Endothelial cell of umbilical vein (primary cell): ENCODE measurements around the gene SMOC2. TPM values are rescaled to one million over a fixed set of nuclear protein-coding genes. Genes with fewer than 3 reads are reported as not detected.

Experiments used
- BruUV-seq: library from RNA; stranded (reverse); fragments of 400-500 nt; replicated peaks from 2 replicates; lab custom pipeline; 2021; lab: Mats Ljungman, UMichigan
- CTCF ChIA-PET: fragments of 300-600, 350-600 bp; sonication (Branson Sonifier 250); formaldehyde crosslinking; loops from one replicate; lab custom pipeline; 2021; ENCODE audit warnings: antibody characterized with exemption, inconsistent platforms; lab: Charles Lee
- POLR2A ChIA-PET: fragments of 300-600, 350-600 bp; sonication (Branson Sonifier 250); formaldehyde crosslinking; loops from one replicate; lab custom pipeline; 2021; ENCODE audit warnings: antibody characterized with exemption, inconsistent platforms; lab: Charles Lee
- DNase-seq: peaks from one replicate; pipeline ENCODE4 v3.0.0-alpha.2; 2011; ENCODE audit warnings: low read depth, low spot score
- FAIRE-seq: peaks from 2 replicates; lab custom pipeline; 2011; peaks lifted over from hg19 to GRCh38; lab: Jason Lieb, UNC
- H2AFZ ChIP-seq: 2 replicates; pipeline ENCODE4 v1.6.0; 2012; ENCODE audit warnings: low read depth, low read length, control low read depth, inconsistent platforms
- H3K27ac ChIP-seq: 2 replicates; pipeline ENCODE4 v1.5.1; 2011; ENCODE audit warnings: low read depth, mild to moderate bottlenecking, control low read depth, low read length, moderate library complexity; ENCODE audit not compliant: insufficient read depth
- H3K27me3 ChIP-seq, 2 experiments: 2 replicates each; pipeline versions ENCODE4 v1.6.0 to v1.6.1; 2011; ENCODE audit warnings: low read length in 2 of 2, mixed read lengths in 1 of 2; ENCODE audit not compliant: control insufficient read depth in 2 of 2, insufficient read depth in 2 of 2
- H3K36me3 ChIP-seq, 2 experiments: 2 replicates in 1 of 2; 3 replicates in 1 of 2; pipeline ENCODE4 v1.5.1; 2011; ENCODE audit warnings: low read length in 2 of 2, mild to moderate bottlenecking in 1 of 2, moderate library complexity in 1 of 2; ENCODE audit not compliant: control insufficient read depth in 2 of 2, insufficient read depth in 2 of 2; ENCODE audit errors: extremely low read depth in 1 of 2
- H3K4me1 ChIP-seq: 3 replicates; pipeline ENCODE4 v1.5.1; 2011; ENCODE audit warnings: mild to moderate bottlenecking, low read length; ENCODE audit not compliant: control insufficient read depth, insufficient read depth; ENCODE audit errors: extremely low read depth
- H3K4me2 ChIP-seq: 2 replicates; pipeline ENCODE4 v1.6.1; 2011; ENCODE audit warnings: low read length, control low read depth, mixed read lengths; ENCODE audit not compliant: insufficient read depth
- H3K4me3 ChIP-seq, 3 experiments: fragments of 200-600 bp in 1 of 3; sonication (generic), shearing (Covaris generic) in 1 of 3; replicated peaks in 1 of 3; 2 replicates each; pipeline ENCODE4 v1.5.1; 2011 to 2016; ENCODE audit warnings: control low read depth in 3 of 3, low read length in 3 of 3, mild to moderate bottlenecking in 2 of 3, inconsistent platforms in 1 of 3, low read depth in 1 of 3, moderate library complexity in 1 of 3; ENCODE audit not compliant: insufficient read depth in 1 of 3
- H3K79me2 ChIP-seq: 2 replicates; pipeline ENCODE4 v1.6.0; 2012; ENCODE audit warnings: low read length, inconsistent platforms; ENCODE audit not compliant: control insufficient read depth, insufficient read depth
- H3K9ac ChIP-seq: replicated peaks from 2 replicates; pipeline ENCODE3; 2011; ENCODE audit warnings: low read length, control low read depth; ENCODE audit not compliant: insufficient read depth; ENCODE audit errors: extremely low read depth
- H3K9me1 ChIP-seq: replicated peaks from 3 replicates; pipeline ENCODE4 v1.6.0; 2011; ENCODE audit warnings: mild to moderate bottlenecking, low read length; ENCODE audit not compliant: control insufficient read depth, insufficient read depth; ENCODE audit errors: extremely low read depth
- H3K9me3 ChIP-seq: replicated peaks from 2 replicates; pipeline ENCODE4 v1.5.1; 2012; ENCODE audit warnings: low read length, inconsistent platforms; ENCODE audit not compliant: control insufficient read depth, insufficient read depth
- H4K20me1 ChIP-seq: replicated peaks from 2 replicates; pipeline ENCODE3; 2011; ENCODE audit warnings: mild to moderate bottlenecking, low read length; ENCODE audit not compliant: control insufficient read depth, insufficient read depth; ENCODE audit errors: extremely low read depth
- CTCF ChIP-seq, 2 donors: IDR thresholded peaks; 1 replicate in 1 of 2; 2 replicates in 1 of 2; pipeline ENCODE4 v1.5.1; 2011; ENCODE audit warnings: low read length in 2 of 2, mild to moderate bottlenecking in 2 of 2, moderate library complexity in 2 of 2, control low read depth in 1 of 2, inconsistent platforms in 1 of 2, low read depth in 1 of 2; ENCODE audit not compliant: insufficient read depth in 1 of 2; ENCODE audit errors: extremely low read depth in 1 of 2
- EZH2 ChIP-seq: IDR thresholded peaks from 2 replicates; pipeline ENCODE4 v1.6.1; 2012; ENCODE audit warnings: borderline replicate concordance, low read depth, mild to moderate bottlenecking, moderate library complexity, low read length, inconsistent platforms; ENCODE audit not compliant: severe bottlenecking
- FOS ChIP-seq: IDR thresholded peaks from 2 replicates; pipeline ENCODE4 v1.6.1; 2011; ENCODE audit warnings: mild to moderate bottlenecking, low read length, moderate library complexity, borderline replicate concordance; ENCODE audit not compliant: insufficient read depth
- GATA2 ChIP-seq: IDR thresholded peaks from 2 replicates; pipeline ENCODE4 v1.7.0; 2011; ENCODE audit warnings: low read depth, mild to moderate bottlenecking, moderate library complexity, mixed read lengths, low read length; ENCODE audit not compliant: insufficient read length, insufficient read depth
- JUN ChIP-seq: IDR thresholded peaks from 2 replicates; pipeline ENCODE4 v1.6.1; 2011; ENCODE audit warnings: borderline replicate concordance, low read depth; ENCODE audit not compliant: insufficient read length, insufficient read depth
- MAX ChIP-seq: IDR thresholded peaks from 2 replicates; pipeline ENCODE4 v1.6.1; 2011; ENCODE audit not compliant: insufficient read depth, insufficient read length
- MYC ChIP-seq: IDR thresholded peaks from one replicate; pipeline ENCODE4 v1.6.1; 2011; ENCODE audit warnings: mild to moderate bottlenecking, low read depth, low read length
- POLR2A ChIP-seq: IDR thresholded peaks from 2 replicates; pipeline ENCODE4 v1.6.1; 2012; ENCODE audit warnings: low read depth, mild to moderate bottlenecking, control low read depth, low read length
- POLR2AphosphoS5 ChIP-seq: IDR thresholded peaks from 2 replicates; pipeline ENCODE4 v1.6.1; 2012; ENCODE audit warnings: low read depth, mild to moderate bottlenecking, control low read depth, low read length, moderate library complexity; ENCODE audit not compliant: insufficient read depth
- dilution Hi-C: fragments of 300-500 bp; cut with MboI; formaldehyde crosslinking; loops from one replicate; pipeline ENCODE4 v1.15.0; 2019; ENCODE audit warnings: low sequenced_read_pairs; ENCODE audit not compliant: extremely low pct_ligation_motif_present
- intact Hi-C: fragments of 100-400 bp; cut with micrococcal nuclease; formaldehyde crosslinking; loops from one replicate; pipeline ENCODE4 v1.10.0; 2022
- polyA plus RNA-seq, 4 experiments: library from polyadenylated mRNA; depleted of rRNA in 3 of 4; stranded (reverse) in 3 of 4; unstranded in 1 of 4; fragments of >200 nt; gene quantifications; 2 replicates each; pipeline versions ENCODE4 v1.2.1 to v1.2.3, GENCODE V29; 2011 to 2012; ENCODE audit warnings: missing spikeins in 1 of 4
- total RNA-seq: library from RNA; stranded (reverse); gene quantifications from 2 replicates; pipeline ENCODE4 v1.2.3, GENCODE V29; 2021

SMOC2 gene
- total and polyA plus RNA-seq, 2 donors (not counting 3 experiments of a cell fraction or from before 2014, with no cell fraction given) = not detected

GRCh38 chr6:168518348-168518745, 77.4 kb downstream of the SMOC2 start:
- dilution Hi-C loops = no loop called here
- Histone ChIP-seq H3K4me1 (no peaks in the 10 kb centered on the region), H3K79me2 (no peaks in the 10 kb centered on the region), H3K27me3 (no peaks in the 10 kb centered on the region), H3K27ac (no peak overlapping the region), H3K4me3 (no peak overlapping the region), H3K9me1 (no peaks in the 10 kb centered on the region), H2AFZ (no peak overlapping the region), H3K4me2 (no peak overlapping the region), H3K9me3 (no peaks in the 10 kb centered on the region), H3K9ac (no peak overlapping the region), H4K20me1 (no peaks in the 10 kb centered on the region), H3K36me3 (no peaks in the 10 kb centered on the region)
- no peak for TF ChIP-seq CTCF (IDR thresholded peaks at IDR 0.05; ENCODE audit: extremely low read depth in 1 of 2, insufficient read depth in 1 of 2, low read depth in 1 of 2, low read length in 2 of 2)
- no peak for TF ChIP-seq EZH2
- BruUV-seq = no TSS peak
- POLR2A ChIA-PET = no interaction called here
- intact Hi-C loops = no loop called here
- CTCF ChIA-PET = no interaction called here
- FAIRE-seq (no peak), DNase-seq (no peak)

GRCh38 chr6:168518867-168519266, 77.9 kb downstream of the SMOC2 start:
- H2AFZ ChIP-seq = no peak overlapping the region
- POLR2A ChIA-PET = no interaction called here
- no peak overlapping the region for H3K9ac ChIP-seq
- H4K20me1 ChIP-seq = no peaks in the 10 kb centered on the region
- BruUV-seq = no TSS peak
- H3K27me3 ChIP-seq = no peaks in the 10 kb centered on the region
- H3K4me3 ChIP-seq = no peak overlapping the region
- CTCF ChIA-PET = no interaction called here
- H3K4me2 ChIP-seq = no peak overlapping the region
- no peaks in the 10 kb centered on the region for H3K79me2 ChIP-seq
- TF ChIP-seq POLR2A = no peak
- no peak for TF ChIP-seq MAX
- no peak for TF ChIP-seq FOS
- no peak for TF ChIP-seq MYC
- TF ChIP-seq CTCF (IDR thresholded peaks at IDR 0.05; ENCODE audit: extremely low read depth in 1 of 2, insufficient read depth in 1 of 2, low read depth in 1 of 2, low read length in 2 of 2) = no peak
- no peak for TF ChIP-seq JUN
- no peak for TF ChIP-seq EZH2
- no peak for TF ChIP-seq GATA2
- no peak for TF ChIP-seq POLR2AphosphoS5
- DNase-seq = no peak
- H3K9me3 ChIP-seq = no peaks in the 10 kb centered on the region
- dilution Hi-C loops (no loop called here), intact Hi-C loops (no loop called here)
- H3K36me3 ChIP-seq = no peaks in the 10 kb centered on the region
- H3K9me1 ChIP-seq = no peaks in the 10 kb centered on the region
- FAIRE-seq = no peak
- H3K4me1 ChIP-seq = no peaks in the 10 kb centered on the region
- H3K27ac ChIP-seq = no peak overlapping the region
